NCI-H146 treated with DMSO at 0.1 percent for 48 hours (cell line): Measurements from ENCODE around the gene CNKSR3.
A peak's percentile ranks its signal among the peaks of the same experiment; 100 is the strongest.

ENCODE experiments used
- DNase-seq: peaks from one replicate; lab custom pipeline; 2025; ENCODE audit not compliant: unreplicated experiment; lab: John Stamatoyannopoulos, UW

The CNKSR3 gene

DNA sequence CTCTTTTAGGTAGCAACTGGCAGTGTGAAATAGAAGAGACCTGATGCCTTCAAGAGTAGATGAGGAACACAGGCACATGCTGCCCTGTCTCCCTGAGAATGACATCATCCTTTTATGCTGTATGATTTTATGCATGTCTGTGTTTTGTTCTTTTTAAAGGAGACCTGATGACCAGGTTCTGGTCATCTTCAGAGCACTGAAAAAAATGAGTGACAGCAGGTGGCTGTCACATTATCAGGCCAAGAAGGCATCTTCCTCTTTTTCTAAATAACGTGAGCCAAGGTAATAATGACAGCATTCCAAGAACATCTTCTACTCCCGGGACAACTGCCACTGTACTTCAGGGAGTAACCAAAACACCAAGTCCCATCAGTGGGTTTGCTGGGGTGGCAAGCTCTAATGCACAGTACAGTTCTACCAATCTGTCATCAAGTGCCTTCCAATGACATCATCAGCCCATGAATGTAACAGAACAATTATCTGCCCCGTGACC, 28.9 kb downstream of the CNKSR3 start:
- no peak for DNase-seq

DNA sequence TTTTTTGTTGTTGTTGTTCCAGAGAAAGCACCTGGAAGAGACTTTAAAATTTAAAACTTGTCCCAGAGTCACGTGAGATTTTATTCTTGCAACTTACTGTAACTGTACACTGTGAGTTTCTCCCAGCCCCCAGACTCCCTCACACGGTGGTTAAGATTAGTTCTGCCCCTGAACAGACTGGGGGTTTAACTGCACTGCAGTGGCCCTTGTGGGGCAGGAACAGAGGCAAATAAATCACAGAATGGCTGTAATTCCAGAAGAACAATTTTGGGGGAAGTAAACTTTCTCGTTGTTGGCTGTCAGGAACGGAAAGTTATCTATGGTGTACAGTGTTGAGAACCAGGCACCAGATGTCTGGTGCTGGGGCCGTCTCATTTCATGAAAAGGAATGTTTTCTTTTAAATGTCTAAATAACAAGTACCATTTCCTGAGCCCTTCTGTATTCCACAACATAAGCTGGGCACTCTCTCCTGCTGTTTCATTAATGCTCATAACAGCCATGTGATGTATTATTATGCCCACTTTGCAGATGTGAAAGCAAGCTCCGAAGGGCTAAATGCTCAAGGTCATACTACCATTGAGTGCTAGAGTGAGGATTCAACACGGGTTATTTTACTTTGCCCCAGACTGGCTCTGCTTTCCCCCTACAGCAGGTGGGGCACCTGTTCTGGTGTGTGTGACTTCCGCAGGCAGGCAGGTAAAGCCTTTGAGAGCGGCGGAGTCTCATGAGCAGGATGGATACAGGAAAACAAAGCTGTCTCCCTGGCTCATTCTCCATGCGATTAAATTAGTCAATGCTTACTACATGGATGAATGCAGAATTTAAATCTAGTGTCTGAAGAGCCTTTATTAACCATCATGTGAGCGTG, 30.5 kb downstream of the CNKSR3 start:
- no peak for DNase-seq

DNA sequence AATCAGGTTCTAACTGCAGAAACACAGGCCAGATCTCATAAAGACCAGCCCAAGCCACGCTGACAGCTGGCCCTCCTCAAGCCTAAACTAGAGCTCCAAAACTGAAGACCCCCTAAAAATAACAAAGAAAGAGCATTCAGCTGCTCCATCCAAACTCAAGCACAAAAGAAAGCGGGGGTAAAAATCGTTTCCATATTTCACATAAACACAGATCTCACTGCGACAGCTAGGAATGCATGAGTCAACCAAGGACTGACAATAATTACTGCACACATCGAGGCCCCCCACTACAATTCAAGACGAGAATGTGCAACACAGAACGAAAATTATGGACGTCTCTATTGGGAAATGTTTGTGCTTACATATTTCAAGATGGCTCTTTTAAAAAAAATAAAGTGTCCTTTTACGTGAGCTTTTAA, 31.1 kb downstream of the CNKSR3 start:
- DNase-seq = no peak

DNA sequence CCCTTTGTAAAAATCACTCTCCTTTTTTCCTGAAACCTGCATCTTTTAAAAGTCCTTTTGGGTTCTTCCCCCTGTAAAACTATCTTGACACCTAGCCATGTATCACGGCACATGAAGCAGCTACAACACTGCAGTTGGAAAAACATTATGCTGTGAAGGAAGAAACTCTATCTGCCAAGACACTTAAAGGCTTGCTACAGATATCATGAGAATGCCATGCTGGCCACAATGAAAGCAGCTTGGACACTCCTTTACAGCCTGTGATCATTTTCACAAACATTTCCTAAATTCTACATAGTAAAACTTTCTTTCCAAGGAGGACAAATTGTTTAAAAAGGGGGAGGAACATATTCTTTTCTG, 31.8 kb downstream of the CNKSR3 start:
- no peak for DNase-seq

DNA sequence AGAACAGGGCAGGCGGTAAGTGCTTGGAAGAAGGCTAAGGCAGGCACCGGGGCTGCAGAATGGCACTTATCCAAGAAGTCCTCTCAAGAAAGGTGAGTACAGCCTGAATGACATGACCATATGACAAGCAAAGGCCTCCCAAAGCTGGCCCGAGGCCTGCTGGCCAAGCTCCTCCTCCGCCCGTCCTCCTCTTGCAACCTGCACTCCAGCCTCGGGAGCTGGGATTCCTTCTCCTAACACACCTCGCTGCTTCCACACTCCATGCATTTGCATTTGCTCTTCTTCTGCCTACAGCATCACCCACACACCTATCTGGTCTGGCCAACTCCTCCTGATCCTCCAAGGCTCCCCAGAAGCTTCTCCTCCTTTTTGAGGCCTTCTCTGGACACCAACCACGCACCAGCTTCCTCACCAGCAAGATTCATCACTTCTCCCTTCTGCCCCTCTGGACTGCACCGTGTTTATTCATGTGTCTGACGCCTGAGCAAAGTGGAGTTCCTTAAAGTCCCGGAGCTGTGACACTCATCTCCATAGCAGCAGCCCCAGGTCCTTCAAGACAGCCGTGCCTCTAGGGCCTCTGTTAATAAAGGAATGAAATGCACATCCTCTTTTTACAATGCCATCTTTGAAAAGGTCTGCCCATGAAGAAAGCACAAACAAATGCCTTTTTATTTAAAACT, 32.3 kb downstream of the CNKSR3 start:
- DNase-seq = no peak

DNA sequence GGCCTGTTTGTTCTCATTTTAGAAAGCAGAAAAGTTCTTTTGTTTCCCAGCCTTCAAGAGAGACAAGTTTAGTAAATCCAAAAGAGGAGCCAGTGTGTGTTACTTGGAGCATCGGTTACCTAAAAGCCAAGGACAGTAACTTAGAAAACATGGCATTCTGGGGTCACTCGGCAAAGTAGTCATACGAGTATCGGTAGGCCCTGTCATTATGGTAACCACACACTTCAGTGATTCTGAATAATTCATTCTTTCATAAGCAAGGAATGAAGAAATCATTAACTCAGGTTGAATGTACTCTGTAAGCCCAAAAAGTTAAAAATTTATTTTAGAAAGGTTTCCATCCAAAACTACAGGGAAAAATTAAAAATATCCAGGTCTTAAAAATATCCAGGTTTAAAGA, 34.0 kb downstream of the CNKSR3 start:
- DNase-seq = no peak

DNA sequence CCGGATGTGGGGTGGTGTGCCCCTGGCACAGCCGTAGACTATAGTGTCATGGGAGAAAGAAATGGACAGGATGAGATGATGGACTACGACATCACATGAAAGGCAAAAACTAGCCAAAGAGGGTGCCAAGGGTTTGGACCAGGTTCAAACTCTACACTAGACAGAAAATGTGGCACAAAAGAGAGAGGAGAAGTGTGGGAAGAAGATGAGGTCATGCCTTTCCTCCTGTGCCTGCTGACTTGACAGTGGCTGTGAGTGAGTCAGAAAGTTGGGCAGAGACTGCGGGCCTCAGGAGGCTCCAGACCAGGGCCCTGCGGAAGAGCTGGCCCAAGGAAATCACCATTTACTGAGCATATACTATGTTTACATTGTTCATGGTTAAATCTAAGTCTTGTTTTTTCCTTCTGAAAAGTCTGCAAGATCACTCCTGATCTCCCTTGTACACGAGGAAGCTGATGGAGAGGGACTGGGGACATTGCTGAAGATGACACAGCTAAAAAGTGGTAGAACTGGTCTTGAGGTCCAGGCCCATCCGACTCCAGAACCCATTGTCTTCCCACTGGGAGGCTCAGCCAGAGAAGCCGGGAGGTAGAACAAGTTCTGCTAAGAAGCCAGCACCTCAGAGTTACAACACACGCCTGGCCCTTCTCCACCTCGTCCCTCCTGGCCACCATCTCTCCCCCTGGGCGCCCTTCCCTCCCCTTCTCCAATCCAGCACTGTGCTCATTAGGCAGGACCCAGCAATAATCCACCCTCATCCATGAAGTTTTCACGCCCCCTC, 35.6 kb downstream of the CNKSR3 start:
- no peak for DNase-seq

DNA sequence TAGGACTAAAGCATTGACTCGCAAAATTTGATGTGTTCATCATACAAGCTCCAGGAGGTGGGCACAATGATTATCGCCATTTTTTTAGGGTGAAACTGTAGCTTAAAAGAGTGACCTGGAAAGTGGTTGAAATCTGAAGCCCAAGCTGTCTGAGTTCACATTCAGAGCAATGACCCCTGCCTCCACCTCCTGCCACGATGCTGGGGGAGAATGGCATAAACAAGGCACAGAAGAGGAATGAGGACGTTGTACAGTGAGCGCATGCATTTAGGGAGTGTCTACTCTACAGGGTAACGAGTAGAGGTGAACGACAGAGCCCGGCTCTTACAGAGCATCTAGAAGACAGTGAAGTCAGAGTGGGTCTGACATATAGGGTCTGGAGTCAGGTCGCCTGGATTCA, 37.2 kb downstream of the CNKSR3 start:
- DNase-seq = no peak

DNA sequence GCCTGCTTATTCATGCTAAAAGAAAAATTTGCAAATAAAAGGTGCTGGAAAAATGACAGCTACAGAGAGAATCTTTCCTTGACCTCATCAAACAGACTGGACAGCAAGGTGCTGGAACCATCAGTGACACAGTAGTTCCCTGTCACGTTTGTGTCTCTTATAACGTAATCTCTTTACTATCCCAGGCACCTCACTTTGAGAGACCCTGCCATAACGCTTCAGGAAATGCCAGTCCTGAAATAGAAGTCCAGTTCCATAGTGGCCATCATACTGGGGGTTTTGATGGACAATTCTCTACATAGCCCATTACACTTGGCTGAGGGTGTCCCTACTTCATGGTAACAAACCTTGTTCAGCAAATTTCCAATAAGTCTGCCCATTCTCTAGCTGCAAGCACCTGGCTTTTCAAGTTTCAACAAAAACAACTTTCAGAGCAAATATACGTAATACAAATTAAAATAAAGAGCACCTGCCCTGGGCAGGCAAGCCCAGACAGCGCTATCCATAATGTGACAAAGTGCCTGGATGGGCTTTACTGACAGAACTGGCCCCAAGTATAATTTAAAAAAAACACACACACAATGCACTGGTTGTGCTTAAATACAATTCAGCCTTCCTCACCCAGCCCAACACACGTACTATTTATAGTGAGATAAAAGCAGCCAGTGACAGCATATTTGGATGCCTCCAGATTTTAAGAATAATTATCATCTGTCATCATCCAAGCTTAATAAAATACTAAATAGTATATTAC, 38.7 kb downstream of the CNKSR3 start:
- DNase-seq = peak; percentile 99

DNA sequence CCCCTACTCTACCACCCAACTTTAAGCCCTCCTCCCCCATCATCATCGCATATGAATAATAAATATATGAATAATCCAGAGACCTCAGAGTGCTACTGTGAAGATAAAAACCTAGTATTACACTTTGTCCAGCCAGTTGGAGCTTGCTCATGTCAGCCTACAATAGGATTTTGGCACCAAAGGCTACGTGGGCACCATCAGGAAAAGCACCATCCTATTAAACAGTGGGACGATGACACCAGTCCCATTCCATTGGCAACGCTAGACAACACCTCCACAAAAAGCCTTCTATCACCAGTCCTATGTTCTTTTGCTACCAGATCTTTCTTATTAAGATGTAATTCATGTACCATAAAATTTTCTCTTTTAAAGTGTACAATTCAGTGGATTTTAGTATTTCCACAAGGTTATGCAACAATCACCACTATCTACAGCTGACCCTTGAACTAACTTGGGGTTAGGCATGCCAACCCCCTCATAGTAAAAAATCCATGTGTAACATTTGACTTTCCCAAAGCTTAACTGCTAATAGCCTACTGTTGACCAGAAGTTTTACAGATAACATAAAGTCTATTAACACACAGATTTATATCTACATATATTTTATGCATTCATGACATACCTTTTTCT, 41.1 kb downstream of the CNKSR3 start:
- DNase-seq = no peak

DNA sequence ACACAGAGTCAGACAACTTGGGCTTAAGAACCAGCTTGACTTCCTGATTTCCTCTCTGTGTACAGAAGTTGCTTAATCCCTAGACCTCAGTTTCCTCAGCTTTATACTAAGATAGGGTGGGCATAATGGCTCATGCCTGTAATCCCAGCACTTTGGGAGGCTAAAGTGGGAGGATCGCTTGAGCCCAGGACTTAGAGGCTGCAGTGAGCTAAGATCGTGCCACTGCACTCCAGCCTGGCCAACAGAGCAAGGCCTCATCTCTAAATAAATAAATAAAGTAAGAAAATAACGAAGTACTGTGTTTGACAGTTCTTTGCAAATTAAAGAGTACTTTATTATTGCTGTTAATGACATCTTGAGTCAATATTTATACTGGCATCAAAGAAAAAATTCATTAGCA, 41.7 kb downstream of the CNKSR3 start:
- DNase-seq = no peak

DNA sequence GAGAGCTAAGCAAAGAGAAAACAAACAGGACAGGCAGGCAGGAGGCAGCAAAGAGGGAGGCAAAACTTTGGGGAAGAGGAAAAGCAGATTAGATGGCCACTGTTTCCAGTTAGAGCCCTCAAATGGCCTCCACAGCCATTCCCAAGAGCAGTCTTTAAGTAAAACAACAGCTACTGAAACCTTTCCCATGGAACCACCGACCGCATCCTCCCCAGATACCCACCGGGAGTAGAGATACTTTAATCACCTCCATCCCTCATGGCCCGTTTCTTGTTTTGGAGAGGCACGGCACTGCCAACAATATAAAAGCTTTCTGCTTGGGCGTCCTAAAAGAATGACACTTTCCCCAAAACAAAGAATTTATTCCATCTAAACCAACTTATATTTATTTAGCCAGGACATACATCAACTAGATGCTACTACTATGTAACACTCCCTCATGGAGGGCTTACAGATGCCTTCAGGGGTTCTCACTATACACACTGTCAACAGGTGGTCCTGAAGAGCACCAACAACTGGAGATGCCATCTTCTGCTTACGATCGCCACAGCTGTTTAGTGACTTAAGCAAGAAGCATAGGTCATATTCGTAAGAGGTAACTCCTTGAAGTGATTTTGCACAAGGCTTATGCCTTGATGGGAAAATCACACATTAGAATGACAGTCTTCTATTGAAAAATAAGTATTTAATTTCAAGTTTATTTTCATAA, 43.4 kb downstream of the CNKSR3 start:
- no peak for DNase-seq

DNA sequence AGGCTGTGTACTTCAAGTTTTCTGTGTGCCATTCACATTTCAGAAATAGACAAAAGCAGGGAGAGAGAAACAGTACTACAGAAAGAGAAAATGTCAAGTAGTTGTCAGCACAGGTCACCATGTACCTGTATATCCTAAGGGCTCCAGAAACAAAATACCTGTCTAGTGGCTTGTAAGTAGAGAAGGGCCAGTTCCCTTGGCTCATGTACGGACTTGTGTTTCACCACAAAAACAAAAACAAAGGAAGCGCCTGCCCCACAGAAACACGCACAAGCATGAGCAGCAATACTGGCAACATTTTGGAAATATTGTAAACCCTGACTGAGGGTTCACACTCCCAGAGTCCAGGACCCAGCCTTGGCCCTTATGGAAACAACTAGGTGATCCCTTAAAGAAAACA, 44.3 kb downstream of the CNKSR3 start:
- no peak for DNase-seq

DNA sequence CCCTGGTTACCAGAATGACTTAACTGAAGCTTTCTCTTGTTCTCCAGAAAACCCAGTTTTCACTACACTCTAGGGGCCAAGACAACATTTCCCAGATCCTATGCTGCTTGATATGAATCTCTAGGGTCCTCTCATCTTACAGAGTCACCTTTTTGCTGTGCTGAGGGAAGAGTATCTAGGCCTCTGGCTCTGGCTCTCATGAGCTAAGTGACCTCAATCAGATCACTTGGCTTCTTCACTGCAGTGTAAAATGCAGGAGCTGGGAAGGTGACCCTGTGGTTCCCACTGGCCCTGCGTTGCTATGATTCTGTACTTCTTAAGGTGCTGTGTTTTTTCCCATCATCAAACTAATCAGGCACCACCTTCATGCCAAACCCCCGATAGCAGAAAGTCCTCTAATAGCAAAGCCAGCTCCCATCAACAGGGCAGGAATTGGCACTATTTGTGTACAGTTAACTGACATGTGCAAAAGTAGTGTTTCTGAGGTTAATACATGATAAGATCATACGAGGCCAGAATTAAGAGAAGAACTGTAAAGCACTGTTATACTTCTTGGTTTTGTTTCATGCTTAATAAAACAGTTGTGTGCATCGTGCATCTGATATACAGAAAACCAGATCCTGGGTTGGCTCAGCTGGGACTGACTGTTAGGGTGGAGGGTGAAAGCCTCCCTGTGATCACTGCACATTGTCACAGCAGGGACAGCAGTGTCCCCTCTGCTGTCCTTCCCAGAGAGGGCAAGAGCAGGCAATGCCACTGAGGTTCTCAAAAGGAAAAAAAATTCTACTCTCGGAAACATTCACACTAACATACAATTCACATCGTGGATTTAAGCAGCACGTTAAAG, 46.7 kb downstream of the CNKSR3 start:
- DNase-seq = no peak

DNA sequence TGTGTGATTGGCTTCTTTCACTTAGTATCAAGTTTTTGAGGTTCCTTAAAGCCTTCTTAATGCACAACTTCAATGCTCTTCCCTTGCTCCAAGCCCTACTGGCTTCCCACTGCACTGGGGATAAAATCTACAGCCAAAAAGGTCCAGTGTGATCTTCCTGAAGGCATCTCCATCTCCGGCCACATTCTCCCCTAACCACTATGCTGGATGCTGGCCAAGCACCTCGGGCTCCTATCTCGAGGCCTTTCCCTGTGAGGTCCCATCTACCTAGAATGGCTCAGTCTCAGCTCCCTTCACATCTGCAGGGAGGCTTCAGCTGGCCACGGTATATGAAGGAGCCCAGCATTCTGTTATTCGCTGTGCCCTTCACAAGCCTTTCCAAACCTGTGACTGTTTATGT, 48.1 kb downstream of the CNKSR3 start:
- no peak for DNase-seq

DNA sequence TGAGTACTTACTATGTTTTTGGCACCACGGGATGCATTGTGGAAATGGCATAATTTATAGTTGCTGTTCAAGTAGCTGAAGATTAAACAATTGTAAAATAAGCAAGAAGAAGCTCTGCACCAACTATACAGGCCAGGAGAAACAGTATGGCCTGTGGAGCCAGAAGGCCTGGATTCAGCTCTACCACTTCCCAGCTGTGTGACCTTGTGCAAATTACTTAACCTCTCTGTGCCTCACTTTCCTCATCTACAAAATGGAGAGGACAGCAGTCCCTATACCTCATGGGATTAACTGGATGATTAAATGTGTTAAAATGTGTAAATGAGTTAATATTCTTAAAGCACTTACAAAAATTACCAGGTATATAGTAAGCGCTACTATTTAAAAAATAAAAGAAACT, 49.1 kb downstream of the CNKSR3 start:
- DNase-seq = no peak

DNA sequence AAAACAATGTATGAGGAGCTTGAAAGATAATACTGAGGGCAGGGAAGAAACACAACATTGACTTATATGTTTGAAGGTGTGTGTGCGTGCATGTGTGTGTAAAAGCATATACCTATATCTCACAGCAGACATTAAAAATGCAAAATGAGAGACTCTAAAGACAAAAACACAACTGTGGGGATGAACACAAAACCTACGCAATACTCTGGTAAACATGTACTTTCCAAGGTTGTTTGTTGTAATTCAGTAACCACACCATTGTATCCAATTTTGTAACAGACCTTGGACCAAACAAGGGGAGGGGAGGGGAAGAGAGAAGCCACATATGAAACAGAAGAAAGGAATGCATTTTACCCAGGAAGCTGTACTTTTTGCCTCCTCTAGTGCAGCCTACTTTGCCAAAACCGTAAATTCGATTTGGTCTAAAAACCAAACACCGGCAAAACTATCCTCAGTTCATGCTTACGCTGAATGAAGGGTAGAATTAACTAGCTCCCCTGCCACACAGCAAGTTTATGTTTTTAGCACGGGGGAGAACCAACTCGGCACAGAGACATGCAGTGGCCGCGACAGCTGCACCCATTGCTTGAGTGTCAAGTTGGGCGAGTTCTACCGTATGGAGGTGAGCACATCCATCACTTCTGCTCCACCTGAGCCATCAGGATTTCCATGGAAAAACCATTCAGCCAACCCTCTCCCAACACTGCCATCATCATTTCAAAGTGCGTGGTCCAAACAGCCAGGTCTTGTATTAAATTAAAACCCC, 50.0 kb downstream of the CNKSR3 start:
- DNase-seq = no peak

DNA sequence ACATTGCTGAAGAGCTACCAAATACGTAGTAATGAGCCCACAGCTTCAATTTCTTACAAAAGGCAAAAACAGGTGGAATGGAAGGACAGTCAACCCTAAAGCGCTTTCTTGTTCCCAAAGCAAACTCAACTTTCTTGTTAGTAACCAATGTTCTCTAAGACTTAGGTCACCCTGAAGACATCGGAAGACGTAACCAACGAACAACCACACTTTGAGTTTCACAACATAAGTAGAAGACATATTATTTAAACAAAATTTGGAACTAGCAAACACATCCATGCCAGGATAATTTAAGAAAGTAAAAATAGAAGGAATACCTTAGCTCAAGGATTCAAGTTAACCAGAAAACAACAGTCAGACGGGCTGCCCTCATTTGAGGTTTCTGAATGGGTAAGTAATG, 51.0 kb downstream of the CNKSR3 start:
- no peak for DNase-seq
